Erythroblast (primary cell): ENCODE measurements around the gene ZNF276.

ENCODE experiments used
- GATA1 ChIP-seq: IDR thresholded peaks from 2 replicates; pipeline ENCODE4 v1.6.1; 2011; ENCODE audit warnings: low read depth, mild to moderate bottlenecking, control low read depth, low read length, moderate library complexity
- POLR2A ChIP-seq: IDR thresholded peaks from 2 replicates; pipeline ENCODE4 v1.6.1; 2011; ENCODE audit warnings: mild to moderate bottlenecking, low read length

DNA sequence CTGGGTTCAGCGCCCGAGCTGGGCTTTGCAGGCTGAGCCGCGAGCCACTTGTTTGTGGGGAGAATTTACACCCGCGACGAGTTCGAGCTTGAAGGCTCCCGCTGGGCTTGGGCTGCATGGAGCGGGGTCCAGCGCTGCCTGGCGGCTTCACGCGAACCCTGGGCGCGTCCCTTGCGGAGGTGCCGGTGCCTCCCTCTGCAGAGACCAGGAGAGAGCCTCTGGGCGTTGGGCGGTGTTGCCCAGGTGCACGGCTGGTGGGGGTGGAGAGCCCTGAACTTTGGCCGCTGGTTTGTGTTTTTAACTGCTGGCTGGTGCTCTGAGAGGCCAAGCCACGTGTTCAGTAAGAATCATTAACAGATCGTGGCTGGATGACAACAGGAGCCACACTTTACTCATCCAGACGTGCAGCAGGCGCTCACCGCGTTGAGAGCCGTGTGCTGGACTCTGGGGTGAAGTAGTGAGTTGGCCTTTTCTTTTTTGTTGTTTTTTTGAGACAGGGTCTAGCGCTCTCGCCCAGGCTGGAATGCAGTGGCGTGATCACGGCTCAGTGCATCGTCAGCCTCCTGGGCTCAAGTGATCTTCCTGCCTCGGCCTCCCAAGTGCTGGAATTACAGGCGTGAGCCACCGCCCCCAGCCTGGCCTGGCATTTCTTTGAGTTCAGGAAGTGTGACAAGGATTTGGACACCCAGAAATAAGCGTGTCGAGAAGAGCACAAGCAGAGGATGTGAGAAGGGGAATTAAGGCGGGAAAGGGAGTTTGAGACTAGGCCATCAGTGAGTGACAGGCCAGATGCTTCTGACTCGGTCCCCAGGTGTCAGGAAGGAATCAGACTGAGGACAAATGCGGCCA lies 34.0 kb upstream of the ZNF276 start:
- no peak for TF ChIP-seq POLR2A
- TF ChIP-seq GATA1, result no peak
